ENCODE results near the gene USH1C.

Gene USH1C

DNA sequence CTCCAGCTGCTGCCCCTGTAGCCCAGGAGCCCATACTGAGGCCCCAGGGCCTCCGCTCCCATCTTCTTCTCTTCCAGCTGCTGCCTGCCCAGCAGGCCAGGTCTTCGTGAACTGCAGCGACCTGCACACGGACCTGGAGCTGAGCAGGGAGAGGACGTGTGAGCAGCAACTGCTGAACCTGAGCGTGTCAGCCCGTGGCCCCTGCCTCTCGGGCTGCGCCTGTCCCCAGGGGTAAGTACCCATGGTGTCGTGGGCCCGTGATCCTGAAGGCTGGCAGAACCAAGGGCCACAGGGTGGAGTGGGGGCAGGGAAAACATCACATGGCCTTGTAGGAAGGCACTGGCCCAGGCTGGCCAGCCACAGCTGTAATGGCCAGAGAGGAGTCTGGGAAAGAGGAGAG, 34.1 kb upstream of the USH1C start:
- TF ChIP-seq, protein P1, sequence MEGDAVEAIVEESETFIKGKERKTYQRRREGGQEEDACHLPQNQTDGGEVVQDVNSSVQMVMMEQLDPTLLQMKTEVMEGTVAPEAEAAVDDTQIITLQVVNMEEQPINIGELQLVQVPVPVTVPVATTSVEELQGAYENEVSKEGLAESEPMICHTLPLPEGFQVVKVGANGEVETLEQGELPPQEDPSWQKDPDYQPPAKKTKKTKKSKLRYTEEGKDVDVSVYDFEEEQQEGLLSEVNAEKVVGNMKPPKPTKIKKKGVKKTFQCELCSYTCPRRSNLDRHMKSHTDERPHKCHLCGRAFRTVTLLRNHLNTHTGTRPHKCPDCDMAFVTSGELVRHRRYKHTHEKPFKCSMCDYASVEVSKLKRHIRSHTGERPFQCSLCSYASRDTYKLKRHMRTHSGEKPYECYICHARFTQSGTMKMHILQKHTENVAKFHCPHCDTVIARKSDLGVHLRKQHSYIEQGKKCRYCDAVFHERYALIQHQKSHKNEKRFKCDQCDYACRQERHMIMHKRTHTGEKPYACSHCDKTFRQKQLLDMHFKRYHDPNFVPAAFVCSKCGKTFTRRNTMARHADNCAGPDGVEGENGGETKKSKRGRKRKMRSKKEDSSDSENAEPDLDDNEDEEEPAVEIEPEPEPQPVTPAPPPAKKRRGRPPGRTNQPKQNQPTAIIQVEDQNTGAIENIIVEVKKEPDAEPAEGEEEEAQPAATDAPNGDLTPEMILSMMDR (IDR thresholded peaks at IDR 0.05; ENCODE audit: borderline replicate concordance, control extremely low read depth, extremely low read depth, insufficient read depth, missing control alignments), result no peak
- DNase-seq (ENCODE audit: low spot score), result no peak
- in situ Hi-C loops (cut with MboI; ENCODE audit: low sequenced_read_pairs, unreplicated experiment), result no loop called here

- DNase-seq (ENCODE audit: low spot score), result no peak
- TF ChIP-seq, protein P1 (IDR thresholded peaks at IDR 0.05; ENCODE audit: borderline replicate concordance, control extremely low read depth, extremely low read depth, insufficient read depth, missing control alignments), result no peak
- in situ Hi-C loops (cut with MboI; ENCODE audit: low sequenced_read_pairs, unreplicated experiment), result no loop called here
Observed at GRCh38 chr11:17575431-17576425, 31.5 kb upstream of the USH1C start.

DNA sequence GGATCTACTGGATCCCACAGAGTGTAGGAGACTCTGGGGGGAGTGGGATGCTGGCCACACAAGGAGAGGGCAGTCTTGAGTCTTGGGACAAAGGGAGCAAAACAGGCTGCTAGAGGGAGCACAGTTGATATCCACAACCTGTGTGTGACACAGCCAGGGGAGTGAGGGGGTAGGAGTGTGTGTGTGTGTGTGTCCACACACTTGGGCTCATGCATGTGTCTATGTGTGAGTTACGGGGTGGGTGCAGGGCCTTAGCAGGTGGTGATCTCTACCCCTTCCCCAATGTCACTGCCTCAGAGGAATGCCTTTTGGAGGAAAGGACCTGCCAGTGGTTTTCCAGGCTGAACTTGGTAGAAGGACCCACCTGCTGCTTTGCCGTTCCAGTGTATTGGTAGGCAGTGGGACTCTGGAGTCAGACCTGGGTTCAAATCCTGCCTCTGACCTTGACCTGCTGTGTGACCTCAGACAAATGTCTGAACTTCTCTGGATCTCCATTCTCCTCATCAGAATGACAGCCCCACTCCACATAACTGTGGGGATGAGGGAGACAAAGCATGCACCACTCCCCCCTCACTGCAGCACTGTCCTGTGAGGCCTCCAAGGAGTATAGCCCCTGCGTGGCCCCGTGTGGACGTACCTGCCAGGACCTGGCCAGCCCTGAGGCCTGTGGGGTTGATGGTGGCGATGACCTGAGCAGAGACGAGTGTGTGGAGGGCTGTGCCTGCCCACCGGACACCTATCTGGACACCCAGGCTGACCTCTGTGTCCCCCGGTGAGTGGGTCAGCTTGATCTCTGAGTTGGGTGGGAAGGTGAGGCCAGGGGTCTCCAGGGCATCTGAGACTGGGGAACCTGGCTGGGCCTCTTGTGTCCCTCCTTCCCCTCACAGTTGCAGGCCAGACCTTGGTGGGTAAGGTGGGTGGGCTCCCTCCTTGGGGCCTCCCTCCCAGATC, 30.2 kb upstream of the USH1C start:
- DNase-seq (ENCODE audit: low spot score), result no peak
- TF ChIP-seq, protein P1 (IDR thresholded peaks at IDR 0.05; ENCODE audit: borderline replicate concordance, control extremely low read depth, extremely low read depth, insufficient read depth, missing control alignments), result no peak
- in situ Hi-C loops (cut with MboI; ENCODE audit: low sequenced_read_pairs, unreplicated experiment), result no loop called here

- TF ChIP-seq, protein P1 (IDR thresholded peaks at IDR 0.05; ENCODE audit: borderline replicate concordance, control extremely low read depth, extremely low read depth, insufficient read depth, missing control alignments), result no peak
- in situ Hi-C loops (cut with MboI; ENCODE audit: low sequenced_read_pairs, unreplicated experiment), result no loop called here
- DNase-seq (ENCODE audit: low spot score), result no peak
Observed at GRCh38 chr11:17573526-17573925, 29.3 kb upstream of the USH1C start.

DNA sequence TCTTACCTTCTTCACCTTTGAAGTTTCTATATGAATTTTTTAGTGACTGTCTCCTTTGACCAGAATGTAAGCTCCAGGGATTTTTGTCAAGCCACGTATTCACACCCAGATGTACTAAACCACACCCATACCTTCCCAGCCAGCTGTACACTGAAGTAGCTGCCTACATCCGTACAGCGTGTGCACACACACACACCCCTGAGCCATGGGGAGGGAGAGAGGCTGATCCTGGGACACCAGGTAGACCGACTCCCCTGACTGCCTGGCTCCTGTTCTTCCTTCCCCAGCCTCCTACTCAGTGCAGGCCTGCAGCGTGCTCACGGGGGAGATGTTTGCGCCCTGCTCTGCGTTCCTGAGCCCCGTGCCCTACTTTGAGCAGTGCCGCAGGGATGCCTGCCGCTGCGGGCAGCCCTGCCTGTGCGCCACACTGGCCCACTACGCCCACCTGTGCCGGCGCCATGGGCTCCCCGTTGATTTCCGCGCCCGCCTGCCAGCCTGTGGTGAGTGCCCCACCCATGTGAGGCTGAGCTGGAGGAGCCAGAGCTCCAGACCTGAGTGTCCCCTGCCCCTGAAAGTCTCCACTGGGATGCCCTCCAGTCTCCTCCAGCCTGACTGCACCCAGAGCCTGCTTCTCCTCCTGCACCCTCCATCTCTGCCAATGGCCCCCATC, 28.7 kb upstream of the USH1C start:
- TF ChIP-seq, protein P1 (IDR thresholded peaks at IDR 0.05; ENCODE audit: borderline replicate concordance, control extremely low read depth, extremely low read depth, insufficient read depth, missing control alignments), result no peak
- in situ Hi-C loops (cut with MboI; ENCODE audit: low sequenced_read_pairs, unreplicated experiment), result no loop called here
- no peak for DNase-seq (ENCODE audit: low spot score)

GRCh38 chr11:17572359-17572690, 28.1 kb upstream of the USH1C start:
- no peak for DNase-seq (ENCODE audit: low spot score)
- in situ Hi-C loops (cut with MboI; ENCODE audit: low sequenced_read_pairs, unreplicated experiment), result no loop called here
- TF ChIP-seq, protein P1 (IDR thresholded peaks at IDR 0.05; ENCODE audit: borderline replicate concordance, control extremely low read depth, extremely low read depth, insufficient read depth, missing control alignments), result no peak
